Right cardiac atrium (tissue), 5 donors: ENCODE measurements around the gene CRAT. TPM values are rescaled to one million over a fixed set of nuclear protein-coding genes. Genes with fewer than 3 reads are reported as not detected.

ENCODE experiments used
- ATAC-seq, 2 donors: fragments of 200-7000 bp; cut with Tn5 transposase; one replicate each; pipeline versions ENCODE4 v1.8.0 to v1.9.1; 2020; ENCODE audit warnings: moderate library complexity in 2 of 2, mild to moderate bottlenecking in 1 of 2
- DNase-seq, 3 donors: peaks; one replicate each; pipeline ENCODE4 v3.0.0-alpha.2; 2020
- H3K27ac ChIP-seq: one replicate; pipeline ENCODE4 v1.5.1; 2013; ENCODE audit warnings: mild to moderate bottlenecking, low read length, control low read depth, moderate library complexity
- H3K27me3 ChIP-seq: one replicate; pipeline ENCODE4 v1.6.1; 2013; ENCODE audit not compliant: control insufficient read depth, insufficient read depth
- H3K4me1 ChIP-seq: one replicate; pipeline ENCODE4 v1.6.1; 2013; ENCODE audit warnings: low read length; ENCODE audit not compliant: control insufficient read depth, insufficient read depth
- H3K4me3 ChIP-seq: one replicate; pipeline ENCODE4 v1.5.1; 2013; ENCODE audit warnings: low read length, control low read depth
- H3K9me3 ChIP-seq: one replicate; pipeline ENCODE4 v1.6.1; 2013; ENCODE audit warnings: low read length; ENCODE audit not compliant: control insufficient read depth
- WGBS: extraction: QIAGEN DNeasy Blood & Tissue Kit; methylation state at CpG from one replicate; pipeline ENCODE4 v1.1.7; 2013; 5-methylcytosine and 5-hydroxymethylcytosine counted together
- intact Hi-C, 4 donors: fragments of 100-400 bp; cut with DNase I; formaldehyde crosslinking; loops; one replicate each; pipeline versions ENCODE4 v1.11.0 to v1.14.0; 2022 to 2023
- polyA plus RNA-seq: library from polyadenylated mRNA; stranded (reverse); fragments of 200-250 nt; gene quantifications from one replicate; pipeline ENCODE4 v1.2.3, GENCODE V29; 2013
- total RNA-seq, 4 donors: library from RNA; stranded (reverse); fragmentation: NEBNext Ultra II Directional; extraction: Animal tissue kit (Norgen Biotek cat#: 25700); gene quantifications; one replicate each; pipeline ENCODE4 v1.2.1, GENCODE V29; 2021
- donor health status: healthy with polysubstance abuse.
- donor health status: DM: no; HTN: yes; CAD: no.
- donor health status: DM: no; HTN: no; CAD: no.
- donor health status: DM: no; HTN: yes; CAD: no; lungs with severe emphysema.
- donor health status: DM: yes; HTN: yes; CAD: no.

Gene CRAT
- total and polyA plus RNA-seq, 5 donors: 47.0 to 69.9 (median 58.4) TPM

DNA sequence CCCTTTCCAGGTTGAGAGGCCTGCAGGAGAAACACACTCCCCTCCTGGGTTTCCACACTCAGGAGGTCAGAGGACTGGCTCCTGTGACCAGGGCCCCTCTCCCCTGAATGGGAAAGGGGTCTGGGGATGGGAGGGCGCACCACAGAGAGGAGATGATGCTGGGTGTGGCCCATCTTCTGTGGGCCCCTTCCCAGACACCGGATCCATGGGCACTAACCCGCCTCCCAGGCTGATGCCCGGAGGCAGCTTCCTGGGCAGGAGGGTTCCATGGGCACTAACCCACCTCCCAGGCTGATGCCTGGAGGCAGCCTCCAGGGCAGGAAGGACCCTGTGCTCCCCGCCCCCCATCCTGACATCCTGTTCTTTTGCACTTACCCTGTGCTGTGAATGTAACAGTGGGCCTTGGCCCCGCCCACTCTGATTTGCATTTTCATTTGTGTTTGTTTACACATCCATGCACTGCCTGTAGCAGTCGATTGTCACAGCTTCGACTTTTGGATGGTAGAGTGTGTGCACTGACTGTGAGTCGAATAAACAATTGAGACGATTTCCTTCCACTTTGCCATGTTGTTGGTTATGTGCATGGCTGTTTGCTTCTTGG lies 39.0 kb downstream of the CRAT start:
- ATAC-seq (no peak), DNase-seq (no peak)
- no peaks in the 10 kb centered on the region for H3K4me1 ChIP-seq
- no peaks in the 10 kb centered on the region for H3K27me3 ChIP-seq
- no peaks in the 10 kb centered on the region for H3K9me3 ChIP-seq
- no peak overlapping the region for H3K4me3 ChIP-seq
- intact Hi-C loops: no loop called here
- H3K27ac ChIP-seq: no peak overlapping the region
- WGBS: 66% methylated on average over 10 of the region's 10 CpGs

GRCh38 chr9:129070696-129071525 lies 39.7 kb downstream of the CRAT start:
- no peaks in the 10 kb centered on the region for H3K27me3 ChIP-seq
- H3K27ac ChIP-seq: no peak overlapping the region
- H3K4me1 ChIP-seq: no peaks in the 10 kb centered on the region
- no peaks in the 10 kb centered on the region for H3K9me3 ChIP-seq
- ATAC-seq (no peak), DNase-seq (no peak)
- WGBS: 74% methylated on average over 21 of the region's 21 CpGs
- intact Hi-C loops: no loop called here
- no peak overlapping the region for H3K4me3 ChIP-seq

DNA sequence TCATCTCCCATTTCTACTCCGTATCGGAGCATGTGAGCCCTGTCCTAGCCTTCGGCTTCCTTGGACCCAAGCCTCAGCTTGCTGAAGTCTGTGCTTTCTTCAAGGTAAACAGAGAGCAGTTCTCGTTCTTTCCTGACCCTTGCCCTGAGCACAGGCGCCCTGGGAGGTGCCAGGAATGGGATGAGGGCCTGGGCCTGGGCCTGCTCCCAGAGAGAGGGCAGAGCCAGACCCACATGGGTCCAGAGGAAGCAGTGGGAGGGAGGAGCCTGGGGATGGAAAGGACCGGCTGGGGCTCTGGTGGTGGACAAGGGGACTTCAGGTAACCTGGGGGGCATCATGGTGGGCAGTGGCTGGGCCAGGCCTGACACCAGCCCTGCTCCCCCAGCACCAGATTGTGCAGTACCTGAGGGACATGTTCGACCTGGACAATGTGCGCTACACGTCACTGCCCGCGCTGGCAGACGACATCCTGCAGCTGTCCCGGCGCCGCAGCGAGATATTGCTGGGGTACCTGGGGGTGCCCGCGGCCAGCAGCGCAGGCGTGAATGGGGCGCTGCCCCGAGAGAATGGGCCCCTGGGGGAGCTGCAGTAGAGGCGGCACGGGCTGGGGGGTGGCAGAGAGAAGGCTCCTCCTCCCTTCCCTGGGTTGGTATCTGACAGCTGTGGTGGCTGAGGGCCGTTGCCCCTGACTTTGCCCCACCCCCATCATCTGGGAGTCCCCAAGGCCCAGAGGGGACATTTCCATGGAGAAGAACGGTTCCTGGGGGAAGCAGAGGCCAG lies 40.5 kb downstream of the CRAT start:
- H3K4me3 ChIP-seq: no peak overlapping the region
- 84% methylated on average over 26 of the region's 26 CpGs for WGBS
- H3K9me3 ChIP-seq: no peaks in the 10 kb centered on the region

GRCh38 chr9:129068990-129069861 lies 41.4 kb downstream of the CRAT start:
- WGBS: 55% methylated on average over 31 of the region's 31 CpGs
- intact Hi-C loops: no loop called here
- peak overlapping the region; percentile 44 for H3K27ac ChIP-seq

More for the DNA sequence above, 40.5 kb downstream of the CRAT start:
- no peaks in the 10 kb centered on the region for H3K27me3 ChIP-seq
- ATAC-seq (peak; percentile 18 to 28), DNase-seq (no peak)
- H3K4me1 ChIP-seq: no peaks in the 10 kb centered on the region
- H3K27ac ChIP-seq: peak overlapping the region; percentile 5
- intact Hi-C loops: no loop called here

DNA sequence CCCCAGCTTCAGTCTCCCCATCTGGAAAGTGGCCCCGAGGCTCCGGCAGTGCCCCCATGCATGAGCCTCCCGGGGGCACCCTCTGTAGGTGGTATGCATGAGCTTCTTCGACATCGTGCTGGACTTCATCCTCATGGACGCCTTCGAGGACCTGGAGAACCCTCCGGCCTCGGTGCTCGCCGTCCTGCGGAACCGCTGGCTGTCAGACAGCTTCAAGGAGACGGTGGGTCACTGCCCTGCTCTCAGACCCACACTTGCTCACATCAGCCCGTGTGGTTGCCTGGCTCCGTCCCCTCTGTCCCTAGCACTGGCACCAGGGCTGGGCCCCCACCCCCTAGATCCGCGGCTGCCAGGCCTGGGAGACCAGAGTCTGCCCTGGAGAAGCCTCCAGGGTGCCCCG lies 42.5 kb downstream of the CRAT start:
- H3K9me3 ChIP-seq: no peaks in the 10 kb centered on the region
- ATAC-seq (no peak), DNase-seq (no peak)
- intact Hi-C loops: no loop called here
- WGBS: 92% methylated on average over 19 of the region's 19 CpGs
- H3K27me3 ChIP-seq: no peaks in the 10 kb centered on the region
- no peak overlapping the region for H3K27ac ChIP-seq
- no peaks in the 10 kb centered on the region for H3K4me1 ChIP-seq
- H3K4me3 ChIP-seq: no peak overlapping the region

More at GRCh38 chr9:129068990-129069861, 41.4 kb downstream of the CRAT start:
- ATAC-seq: peak; percentile 87 to 92
- Histone ChIP-seq H3K4me3 (no peak overlapping the region), H3K4me1 (no peaks in the 10 kb centered on the region), H3K9me3 (no peaks in the 10 kb centered on the region), H3K27me3 (no peaks in the 10 kb centered on the region)
- peak; percentile 74 to 91 (median 88) for DNase-seq

- Histone ChIP-seq H3K4me3 (no peak overlapping the region), H3K27me3 (no peaks in the 10 kb centered on the region), H3K4me1 (no peaks in the 10 kb centered on the region), H3K9me3 (no peaks in the 10 kb centered on the region), H3K27ac (no peak overlapping the region)
- DNase-seq (no peak), ATAC-seq (no peak)
- intact Hi-C loops: no loop called here
- WGBS: 94% methylated on average over 8 of the region's 8 CpGs
These were observed 46.1 kb downstream of the CRAT start for GRCh38 chr9:129064499-129064908.

GRCh38 chr9:129063061-129063460 lies 47.5 kb downstream of the CRAT start:
- H3K9me3 ChIP-seq: no peaks in the 10 kb centered on the region
- intact Hi-C loops: no loop called here
- no peaks in the 10 kb centered on the region for H3K27me3 ChIP-seq
- DNase-seq: no peak
- H3K27ac ChIP-seq: no peak overlapping the region
- WGBS: 87% methylated on average over 9 of the region's 9 CpGs
- H3K4me1 ChIP-seq: no peaks in the 10 kb centered on the region
- ATAC-seq: no peak
- H3K4me3 ChIP-seq: no peak overlapping the region

DNA sequence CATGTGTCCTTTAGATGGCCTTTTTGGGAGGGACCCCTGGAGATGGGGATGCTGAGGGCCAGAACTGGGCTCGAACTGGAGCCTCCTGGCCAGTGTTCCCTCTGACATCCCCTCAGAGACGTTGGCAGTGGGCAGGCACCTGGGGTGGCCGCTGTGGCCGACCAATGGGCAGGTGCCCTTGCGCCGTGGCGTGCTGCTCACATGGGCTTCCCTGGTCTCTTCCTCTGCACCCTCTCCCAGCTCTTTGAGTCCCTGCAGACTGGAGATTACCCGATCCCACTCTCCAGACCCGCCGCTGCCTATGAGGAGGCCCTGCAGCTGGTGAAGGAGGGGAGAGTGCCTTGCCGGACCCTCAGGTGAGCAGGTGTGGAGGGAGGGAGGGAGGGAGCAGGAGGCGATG lies 49.6 kb downstream of the CRAT start:
- DNase-seq: no peak
- Histone ChIP-seq H3K4me1 (no peaks in the 10 kb centered on the region), H3K27ac (no peak overlapping the region), H3K27me3 (no peaks in the 10 kb centered on the region), H3K9me3 (no peaks in the 10 kb centered on the region), H3K4me3 (no peak overlapping the region)
- WGBS: 93% methylated on average over 12 of the region's 12 CpGs
- intact Hi-C loops: no loop called here
- ATAC-seq: no peak

DNA sequence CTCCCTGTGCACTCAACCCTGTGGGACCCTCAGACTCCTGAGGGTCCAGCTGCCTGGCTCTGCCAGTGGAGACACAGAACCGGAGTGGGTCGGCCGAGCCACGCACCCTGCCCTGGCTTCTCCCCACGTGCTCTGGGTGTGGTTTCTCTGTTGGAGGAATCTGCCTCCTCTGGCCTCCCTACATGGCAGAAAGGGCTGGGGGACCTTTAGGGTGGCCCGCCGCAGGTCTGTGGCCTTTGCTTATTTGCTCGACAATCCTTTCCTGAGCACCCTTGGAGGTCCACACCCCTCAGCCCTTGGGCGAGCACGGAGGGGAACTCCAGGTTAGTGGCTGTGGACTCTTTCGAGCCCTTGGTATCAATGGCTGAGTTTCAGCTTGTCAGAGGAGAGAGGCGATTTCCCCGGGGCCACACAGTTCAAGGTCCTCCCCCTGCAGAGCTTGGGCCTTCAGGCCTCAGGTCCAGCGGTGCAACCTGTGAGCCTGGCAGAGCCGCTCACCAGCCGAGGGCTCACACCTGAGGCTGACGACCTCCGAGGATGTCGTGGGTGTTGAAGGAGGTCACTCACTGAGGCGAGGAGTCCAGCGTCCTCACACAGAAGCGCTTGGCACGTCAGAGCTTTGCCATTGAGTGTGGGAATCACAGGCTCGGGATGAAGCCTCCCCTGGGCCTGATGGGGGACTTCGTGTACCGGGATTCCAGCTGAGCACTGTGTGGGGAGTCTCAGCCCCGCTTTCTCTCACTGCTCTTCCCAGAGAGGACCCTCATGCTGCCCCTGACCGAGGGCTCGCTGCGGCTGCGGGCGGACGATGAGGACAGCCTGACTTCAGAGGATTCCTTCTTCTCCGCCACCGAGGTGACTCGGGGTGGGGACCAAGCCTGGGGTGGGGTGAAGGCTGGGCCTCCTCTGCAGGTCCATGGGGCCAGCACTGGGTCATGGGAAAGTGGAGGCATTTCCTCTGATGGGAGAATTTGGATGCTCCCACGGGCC lies 50.5 kb downstream of the CRAT start:
- DNase-seq (no peak), ATAC-seq (peak in 1 of 2 donors; percentile 11)
- no peak overlapping the region for H3K4me3 ChIP-seq
- H3K4me1 ChIP-seq: no peaks in the 10 kb centered on the region
- H3K9me3 ChIP-seq: no peaks in the 10 kb centered on the region
- H3K27ac ChIP-seq: no peak overlapping the region
- WGBS: 93% methylated on average over 37 of the region's 37 CpGs
- intact Hi-C loops: no loop called here
- no peaks in the 10 kb centered on the region for H3K27me3 ChIP-seq
